HG03378 (cell line): ENCODE data around the gene TRMT2A.

Source experiments
- ATAC-seq: cut with Tn5 transposase; IDR thresholded peaks from one replicate; pipeline ENCODE4 v1.9.1; 2021; ENCODE audit warnings: mild to moderate bottlenecking, moderate library complexity; ENCODE audit not compliant: unreplicated experiment

Gene TRMT2A

GRCh38 chr22:20123366-20124082 is 6.5 kb upstream of the TRMT2A start:
- no peak for ATAC-seq

- no peak for ATAC-seq
These were observed 4.9 kb upstream of the TRMT2A start for GRCh38 chr22:20121856-20122415.

GRCh38 chr22:20118300-20119020 is 1.4 kb upstream of the TRMT2A start:
- ATAC-seq = no peak

GRCh38 chr22:20117633-20118299 is 740 bp upstream of the TRMT2A start:
- no peak for ATAC-seq

- ATAC-seq = no peak
These were observed 563 bp downstream of the TRMT2A start for GRCh38 chr22:20116376-20116950.

- ATAC-seq = no peak
These were observed 1.2 kb downstream of the TRMT2A start, which contains the start of gene RANBP1 for GRCh38 chr22:20115691-20116375. TSS of gene RANBP1 (plus strand) at chr22:20116104. CDS start at chr22:20116185, 81 bp downstream.

GRCh38 chr22:20114506-20115475 is 2.2 kb downstream of the TRMT2A start:
- no peak for ATAC-seq

GRCh38 chr22:20113551-20114310 is 3.3 kb downstream of the TRMT2A start:
- ATAC-seq = no peak

- no peak for ATAC-seq
These were observed 4.2 kb downstream of the TRMT2A start for GRCh38 chr22:20112623-20113511.

GRCh38 chr22:20111689-20112622 is 5.1 kb downstream of the TRMT2A start:
- ATAC-seq = no peak

- no peak for ATAC-seq
These were observed 5.9 kb downstream of the TRMT2A start for GRCh38 chr22:20111045-20111688.

GRCh38 chr22:20110359-20110985 is 6.6 kb downstream of the TRMT2A start:
- ATAC-seq = no peak

GRCh38 chr22:20109411-20110358 is 7.3 kb downstream of the TRMT2A start:
- ATAC-seq = no peak

- ATAC-seq = no peak
These were observed 8.2 kb downstream of the TRMT2A start for GRCh38 chr22:20108757-20109230.
